Esophagus squamous epithelium (tissue), 4 donors: Measurements from ENCODE around the gene DNAH2.
A peak's percentile ranks its signal among the peaks of the same experiment; 100 is the strongest.

Experiments
- POLR2A ChIP-seq, 4 donors: fragments of 450-650 bp; IDR thresholded peaks; one replicate each; pipeline ENCODE4 v1.6.1; 2017; ENCODE audit warnings: antibody characterized with exemption in 4 of 4, mild to moderate bottlenecking in 4 of 4, moderate library complexity in 3 of 4
- TF ChIP-seq, protein P1 (sequence below), 6 experiments: fragments of 450-650 bp in 4 of 6; fragments of 200-600 bp in 2 of 6; sonication (generic) in 2 of 6; IDR thresholded peaks; one replicate each; pipeline ENCODE4 v1.5.1; 2016 to 2019; ENCODE audit warnings: antibody characterized with exemption in 6 of 6, mild to moderate bottlenecking in 4 of 6, moderate library complexity in 4 of 6

DNA sequence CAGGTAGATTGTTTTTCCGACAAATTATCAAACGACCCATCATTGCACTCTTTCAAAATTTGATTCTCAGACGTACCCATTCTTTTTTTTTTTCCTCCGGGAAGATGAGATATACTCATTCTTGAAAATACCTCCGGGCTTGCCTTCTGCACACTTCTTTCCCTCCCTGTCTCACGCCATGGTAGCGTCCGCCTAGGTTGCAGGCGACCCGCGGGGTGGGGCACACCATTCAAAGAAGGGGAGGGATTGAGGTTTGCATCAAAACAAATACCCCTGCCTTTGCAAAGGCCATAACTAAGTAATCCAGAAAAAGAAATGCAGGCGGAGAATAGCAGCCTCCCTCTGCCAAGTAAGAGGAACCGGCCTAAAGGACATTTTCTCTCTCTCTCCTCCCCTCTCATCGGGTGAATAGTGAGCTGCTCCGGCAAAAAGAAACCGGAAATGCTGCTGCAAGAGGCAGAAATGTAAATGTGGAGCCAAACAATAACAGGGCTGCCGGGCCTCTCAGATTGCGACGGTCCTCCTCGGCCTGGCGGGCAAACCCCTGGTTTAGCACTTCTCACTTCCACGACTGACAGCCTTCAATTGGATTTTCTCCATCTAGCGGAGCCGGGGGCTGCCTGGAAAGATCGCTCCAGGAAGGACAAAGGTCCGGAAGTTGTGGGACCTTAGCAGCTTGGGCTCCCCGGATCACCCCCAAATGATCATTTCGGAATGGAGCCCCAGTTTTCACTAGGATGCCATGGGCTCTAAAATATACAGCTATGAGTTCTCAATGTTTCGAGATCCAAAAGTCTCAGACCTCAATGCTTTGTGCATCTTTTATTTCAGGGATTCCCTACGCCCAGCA is 31.1 kb upstream of the DNAH2 start:
- TF ChIP-seq, protein P1, sequence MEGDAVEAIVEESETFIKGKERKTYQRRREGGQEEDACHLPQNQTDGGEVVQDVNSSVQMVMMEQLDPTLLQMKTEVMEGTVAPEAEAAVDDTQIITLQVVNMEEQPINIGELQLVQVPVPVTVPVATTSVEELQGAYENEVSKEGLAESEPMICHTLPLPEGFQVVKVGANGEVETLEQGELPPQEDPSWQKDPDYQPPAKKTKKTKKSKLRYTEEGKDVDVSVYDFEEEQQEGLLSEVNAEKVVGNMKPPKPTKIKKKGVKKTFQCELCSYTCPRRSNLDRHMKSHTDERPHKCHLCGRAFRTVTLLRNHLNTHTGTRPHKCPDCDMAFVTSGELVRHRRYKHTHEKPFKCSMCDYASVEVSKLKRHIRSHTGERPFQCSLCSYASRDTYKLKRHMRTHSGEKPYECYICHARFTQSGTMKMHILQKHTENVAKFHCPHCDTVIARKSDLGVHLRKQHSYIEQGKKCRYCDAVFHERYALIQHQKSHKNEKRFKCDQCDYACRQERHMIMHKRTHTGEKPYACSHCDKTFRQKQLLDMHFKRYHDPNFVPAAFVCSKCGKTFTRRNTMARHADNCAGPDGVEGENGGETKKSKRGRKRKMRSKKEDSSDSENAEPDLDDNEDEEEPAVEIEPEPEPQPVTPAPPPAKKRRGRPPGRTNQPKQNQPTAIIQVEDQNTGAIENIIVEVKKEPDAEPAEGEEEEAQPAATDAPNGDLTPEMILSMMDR (IDR thresholded peaks at IDR 0.05): peak in 1 of 6 experiments; percentile 16
- peak in 3 of 4 donors; percentile 47 to 90 (median 78) for TF ChIP-seq POLR2A (IDR thresholded peaks at IDR 0.05)
